Panc1 (cell line): Measurements from ENCODE around the gene SMAD1. TPM values are rescaled to one million over a fixed set of nuclear protein-coding genes. Genes with fewer than 3 reads are reported as not detected.

Experiments
- ATAC-seq: fragments of 200-7000 bp; cut with Tn5 transposase; 2 replicates; pipeline ENCODE4 v1.9.1; 2020; ENCODE audit warnings: mild to moderate bottlenecking, moderate library complexity
- BruUV-seq: library from RNA; stranded (reverse); fragments of 400-500 nt; replicated peaks from 2 replicates; lab custom pipeline; 2021; lab: Mats Ljungman, UMichigan
- CTCF ChIA-PET: fragments of 300-600 bp; sonication (Branson Sonifier 250); formaldehyde crosslinking; loops from one replicate; lab custom pipeline; 2022; ENCODE audit warnings: antibody characterized with exemption; lab: Charles Lee
- POLR2A ChIA-PET: fragments of 300-600 bp; sonication (Branson Sonifier 250); formaldehyde crosslinking; loops from one replicate; lab custom pipeline; 2022; ENCODE audit warnings: antibody characterized with exemption; lab: Charles Lee
- DNase-seq: peaks from one replicate; pipeline ENCODE4 v3.0.0-alpha.2; 2010; ENCODE audit warnings: low read depth, low spot score
- H3K27ac ChIP-seq: 2 replicates; pipeline ENCODE4 v1.5.1; 2011; ENCODE audit warnings: mild to moderate bottlenecking, low read length, inconsistent platforms
- H3K27me3 ChIP-seq: fragments of 200-500 bp; sonication (Bioruptor generic); 2 replicates; pipeline ENCODE4 v1.6.0; 2014; ENCODE audit warnings: low read length, inconsistent platforms; ENCODE audit not compliant: control insufficient read depth, insufficient read depth
- H3K36me3 ChIP-seq: fragments of 200-500 bp; sonication (Bioruptor generic); 2 replicates; pipeline ENCODE4 v1.5.1; 2014; ENCODE audit warnings: inconsistent platforms, mild to moderate bottlenecking, low read length, moderate library complexity; ENCODE audit not compliant: control insufficient read depth, insufficient read depth
- H3K4me1 ChIP-seq: 2 replicates; pipeline ENCODE4 v1.5.1; 2011; ENCODE audit warnings: inconsistent platforms, mild to moderate bottlenecking, low read length, moderate library complexity; ENCODE audit not compliant: control insufficient read depth, insufficient read depth
- H3K4me3 ChIP-seq, 2 experiments: 2 replicates each; pipeline ENCODE4 v1.5.1; 2011 to 2012; ENCODE audit warnings: low read depth in 2 of 2, low read length in 2 of 2, mild to moderate bottlenecking in 2 of 2, inconsistent platforms in 1 of 2, moderate library complexity in 1 of 2
- H3K9me3 ChIP-seq: fragments of 200-500 bp; sonication (Bioruptor generic); 2 replicates; pipeline ENCODE4 v1.5.1; 2014; ENCODE audit warnings: low read depth, mild to moderate bottlenecking, inconsistent platforms, low read length, moderate library complexity; ENCODE audit not compliant: control insufficient read depth, insufficient read depth
- POLR2AphosphoS5 ChIP-seq: IDR thresholded peaks from 2 replicates; pipeline ENCODE4 v1.6.1; 2012; ENCODE audit warnings: mild to moderate bottlenecking, low read depth, low read length, moderate library complexity
- SIN3A ChIP-seq: IDR thresholded peaks from 2 replicates; pipeline ENCODE4 v1.6.1; 2012; ENCODE audit warnings: low read depth, mild to moderate bottlenecking, low read length, moderate library complexity, borderline replicate concordance; ENCODE audit not compliant: insufficient read depth
- TCF7L2 ChIP-seq: IDR thresholded peaks from 2 replicates; pipeline ENCODE4 v1.6.1; 2011; ENCODE audit warnings: mild to moderate bottlenecking, low read depth, low read length, inconsistent platforms
- in situ Hi-C: cut with HindIII; loops from 2 replicates; pipeline ENCODE4 v1.10.0; 2016; ENCODE audit warnings: low sequenced_read_pairs, low pct_unique_long_range_greater_than_20kb
- intact Hi-C: fragments of 100-400 bp; cut with micrococcal nuclease; formaldehyde crosslinking; loops from one replicate; pipeline ENCODE4 v1.10.0; 2022; ENCODE audit not compliant: unreplicated experiment
- total RNA-seq: library from RNA; stranded (reverse); gene quantifications from one replicate; pipeline ENCODE4 v1.2.1, GENCODE V29; 2021; ENCODE audit not compliant: unreplicated experiment
- TF ChIP-seq, protein P1 (sequence below): fragments of 450-650 bp; IDR thresholded peaks from 2 replicates; pipeline ENCODE4 v1.5.1; 2017; ENCODE audit warnings: mild to moderate bottlenecking
- TF ChIP-seq, protein P2 (sequence below), 2 experiments: IDR thresholded peaks; 2 replicates each; pipeline ENCODE4 v1.6.1; 2011 to 2012; ENCODE audit warnings: low read depth in 2 of 2, control low read depth in 1 of 2, low read length in 1 of 2, mild to moderate bottlenecking in 1 of 2, moderate library complexity in 1 of 2; ENCODE audit not compliant: insufficient read depth in 1 of 2

SMAD1 gene
- total RNA-seq, 1 experiment from 2014 or later, result 24.1 TPM

DNA sequence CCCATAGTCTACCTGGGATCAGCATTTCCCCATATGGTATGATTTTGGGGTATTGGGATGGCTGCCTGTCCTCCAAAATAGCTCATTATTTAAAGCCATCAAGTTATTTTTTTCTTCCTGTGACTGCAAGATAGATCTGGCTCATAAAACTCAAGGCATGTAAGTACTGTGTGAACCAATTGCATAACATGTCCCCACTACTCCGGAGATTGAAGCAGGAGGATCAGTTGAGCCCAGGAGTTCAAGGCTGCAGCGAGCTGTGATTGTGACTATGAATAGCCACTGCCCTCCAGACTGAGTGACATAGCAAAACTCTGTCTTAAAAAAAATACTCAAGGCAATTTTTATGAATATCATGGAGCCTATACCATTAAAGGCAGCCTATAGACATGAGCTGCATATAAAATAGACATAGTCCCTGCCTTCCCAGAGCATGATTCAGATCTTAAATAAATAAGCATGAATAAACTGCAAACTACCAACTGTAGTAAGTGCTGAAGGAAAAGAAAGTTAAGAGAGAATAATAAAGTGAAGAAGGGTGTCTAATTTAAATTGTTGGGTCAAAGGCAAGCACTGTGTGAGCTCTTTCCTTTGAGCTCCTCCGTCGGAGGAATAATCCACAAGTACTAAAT is 120.6 kb downstream of the SMAD1 start:
- H3K4me3 ChIP-seq, result no peak overlapping the region
- in situ Hi-C loops, result no loop called here
- no peaks in the 10 kb centered on the region for H3K9me3 ChIP-seq
- H3K36me3 ChIP-seq, result no peaks in the 10 kb centered on the region
- BruUV-seq, result no TSS peak
- ChIA-PET CTCF (no interaction called here), POLR2A (no interaction called here)
- H3K27me3 ChIP-seq, result no peaks in the 10 kb centered on the region
- intact Hi-C loops, result no loop called here
- DNase-seq (no peak), ATAC-seq (no peak)
- TF ChIP-seq, protein P1, sequence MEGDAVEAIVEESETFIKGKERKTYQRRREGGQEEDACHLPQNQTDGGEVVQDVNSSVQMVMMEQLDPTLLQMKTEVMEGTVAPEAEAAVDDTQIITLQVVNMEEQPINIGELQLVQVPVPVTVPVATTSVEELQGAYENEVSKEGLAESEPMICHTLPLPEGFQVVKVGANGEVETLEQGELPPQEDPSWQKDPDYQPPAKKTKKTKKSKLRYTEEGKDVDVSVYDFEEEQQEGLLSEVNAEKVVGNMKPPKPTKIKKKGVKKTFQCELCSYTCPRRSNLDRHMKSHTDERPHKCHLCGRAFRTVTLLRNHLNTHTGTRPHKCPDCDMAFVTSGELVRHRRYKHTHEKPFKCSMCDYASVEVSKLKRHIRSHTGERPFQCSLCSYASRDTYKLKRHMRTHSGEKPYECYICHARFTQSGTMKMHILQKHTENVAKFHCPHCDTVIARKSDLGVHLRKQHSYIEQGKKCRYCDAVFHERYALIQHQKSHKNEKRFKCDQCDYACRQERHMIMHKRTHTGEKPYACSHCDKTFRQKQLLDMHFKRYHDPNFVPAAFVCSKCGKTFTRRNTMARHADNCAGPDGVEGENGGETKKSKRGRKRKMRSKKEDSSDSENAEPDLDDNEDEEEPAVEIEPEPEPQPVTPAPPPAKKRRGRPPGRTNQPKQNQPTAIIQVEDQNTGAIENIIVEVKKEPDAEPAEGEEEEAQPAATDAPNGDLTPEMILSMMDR, result no peak
- TF ChIP-seq TCF7L2 (no peak), SIN3A (no peak), POLR2AphosphoS5 (no peak)
- TF ChIP-seq, protein P2, sequence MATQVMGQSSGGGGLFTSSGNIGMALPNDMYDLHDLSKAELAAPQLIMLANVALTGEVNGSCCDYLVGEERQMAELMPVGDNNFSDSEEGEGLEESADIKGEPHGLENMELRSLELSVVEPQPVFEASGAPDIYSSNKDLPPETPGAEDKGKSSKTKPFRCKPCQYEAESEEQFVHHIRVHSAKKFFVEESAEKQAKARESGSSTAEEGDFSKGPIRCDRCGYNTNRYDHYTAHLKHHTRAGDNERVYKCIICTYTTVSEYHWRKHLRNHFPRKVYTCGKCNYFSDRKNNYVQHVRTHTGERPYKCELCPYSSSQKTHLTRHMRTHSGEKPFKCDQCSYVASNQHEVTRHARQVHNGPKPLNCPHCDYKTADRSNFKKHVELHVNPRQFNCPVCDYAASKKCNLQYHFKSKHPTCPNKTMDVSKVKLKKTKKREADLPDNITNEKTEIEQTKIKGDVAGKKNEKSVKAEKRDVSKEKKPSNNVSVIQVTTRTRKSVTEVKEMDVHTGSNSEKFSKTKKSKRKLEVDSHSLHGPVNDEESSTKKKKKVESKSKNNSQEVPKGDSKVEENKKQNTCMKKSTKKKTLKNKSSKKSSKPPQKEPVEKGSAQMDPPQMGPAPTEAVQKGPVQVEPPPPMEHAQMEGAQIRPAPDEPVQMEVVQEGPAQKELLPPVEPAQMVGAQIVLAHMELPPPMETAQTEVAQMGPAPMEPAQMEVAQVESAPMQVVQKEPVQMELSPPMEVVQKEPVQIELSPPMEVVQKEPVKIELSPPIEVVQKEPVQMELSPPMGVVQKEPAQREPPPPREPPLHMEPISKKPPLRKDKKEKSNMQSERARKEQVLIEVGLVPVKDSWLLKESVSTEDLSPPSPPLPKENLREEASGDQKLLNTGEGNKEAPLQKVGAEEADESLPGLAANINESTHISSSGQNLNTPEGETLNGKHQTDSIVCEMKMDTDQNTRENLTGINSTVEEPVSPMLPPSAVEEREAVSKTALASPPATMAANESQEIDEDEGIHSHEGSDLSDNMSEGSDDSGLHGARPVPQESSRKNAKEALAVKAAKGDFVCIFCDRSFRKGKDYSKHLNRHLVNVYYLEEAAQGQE (IDR thresholded peaks at IDR 0.05; ENCODE audit: insufficient read depth in 1 of 2, low read depth in 2 of 2, low read length in 1 of 2), result no peak
- no peak overlapping the region for H3K27ac ChIP-seq
- no peaks in the 10 kb centered on the region for H3K4me1 ChIP-seq

DNA sequence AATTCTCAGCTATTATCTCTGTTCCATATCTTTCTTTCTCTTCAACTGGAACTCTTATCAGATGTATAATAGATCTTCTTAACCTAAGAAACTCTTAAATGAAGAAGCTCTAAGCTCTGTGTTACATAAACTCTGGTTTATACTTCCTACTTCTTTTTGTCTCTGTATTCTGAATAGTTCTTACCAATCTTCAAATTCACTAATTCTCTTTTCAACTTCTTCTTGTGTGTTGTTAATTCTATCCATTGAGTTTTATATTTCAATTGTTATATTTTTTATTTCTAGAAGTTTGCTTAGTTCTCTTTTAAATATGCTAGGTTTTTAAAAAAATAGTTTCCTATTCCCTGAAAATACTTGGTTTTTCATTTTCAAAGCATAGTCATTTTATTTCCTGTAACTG is 124.3 kb downstream of the SMAD1 start:
- ChIA-PET POLR2A (no interaction called here), CTCF (no interaction called here)
- ATAC-seq (no peak), DNase-seq (no peak)
- in situ Hi-C loops, result no loop called here
- Histone ChIP-seq H3K27me3 (no peaks in the 10 kb centered on the region), H3K4me3 (no peak overlapping the region), H3K36me3 (no peaks in the 10 kb centered on the region), H3K4me1 (no peaks in the 10 kb centered on the region), H3K27ac (no peak overlapping the region), H3K9me3 (no peaks in the 10 kb centered on the region)
- TF ChIP-seq, protein P1, result no peak
- TF ChIP-seq TCF7L2, result no peak
- TF ChIP-seq, protein P2 (IDR thresholded peaks at IDR 0.05; ENCODE audit: insufficient read depth in 1 of 2, low read depth in 2 of 2, low read length in 1 of 2), result no peak
- TF ChIP-seq POLR2AphosphoS5, result no peak
- TF ChIP-seq SIN3A, result no peak
- BruUV-seq, result no TSS peak
- intact Hi-C loops, result no loop called here
